HG03045 (cell line): ENCODE measurements around the gene OR51T1.
"Not testable (repeated sequence)": the region's sequence is repeated elsewhere in the genome, so short reads cannot be mapped to it uniquely, and the experiment has no call there.

Experiments used
- ATAC-seq: cut with Tn5 transposase; IDR thresholded peaks from one replicate; pipeline ENCODE4 v1.9.1; 2021; ENCODE audit warnings: mild to moderate bottlenecking, moderate library complexity; ENCODE audit not compliant: unreplicated experiment

Gene OR51T1

GRCh38 chr11:4881860-4882500 is at the start of gene OR51T1:
OR51T1 (plus strand) TSS chr11:4881900; CDS start chr11:4881900, 0 bp downstream.
- no peak for ATAC-seq

GRCh38 chr11:4839851-4840549 is 41.7 kb upstream of the OR51T1 start:
- ATAC-seq = no peak

GRCh38 chr11:4848908-4849532 is 32.7 kb upstream of the OR51T1 start, which contains the start of gene OR51S1:
OR51S1 (minus strand) TSS chr11:4849208; CDS start chr11:4849208, 0 bp downstream.
- ATAC-seq = no peak

GRCh38 chr11:4851033-4851432 is 30.7 kb upstream of the OR51T1 start:
- ATAC-seq = no peak

- ATAC-seq = not testable (repeated sequence)
Observed at GRCh38 chr11:4854286-4854685, 27.4 kb upstream of the OR51T1 start.

GRCh38 chr11:4862447-4863236 is 19.1 kb upstream of the OR51T1 start:
- no peak for ATAC-seq

- ATAC-seq = no peak
Observed at GRCh38 chr11:4863876-4864275, 17.8 kb upstream of the OR51T1 start.

GRCh38 chr11:4865855-4866254 is 15.8 kb upstream of the OR51T1 start:
- ATAC-seq = no peak

GRCh38 chr11:4881188-4881587 is 512 bp upstream of the OR51T1 start:
- no peak for ATAC-seq

GRCh38 chr11:4882543-4882942 is 843 bp downstream of the OR51T1 start:
- no peak for ATAC-seq

- ATAC-seq = no peak
Observed at GRCh38 chr11:4884361-4884760, 2.7 kb downstream of the OR51T1 start.

- no peak for ATAC-seq
Observed at GRCh38 chr11:4886186-4886585, 4.5 kb downstream of the OR51T1 start.

GRCh38 chr11:4887591-4887990 is 5.9 kb downstream of the OR51T1 start:
- ATAC-seq = no peak

GRCh38 chr11:4890279-4890678 is 8.6 kb downstream of the OR51T1 start:
- ATAC-seq = no peak

GRCh38 chr11:4891996-4892640 is 10.4 kb downstream of the OR51T1 start:
- no peak for ATAC-seq

GRCh38 chr11:4903484-4903883 is 21.8 kb downstream of the OR51T1 start, which contains the start of gene OR51A7:
OR51A7 (plus strand) TSS chr11:4903783; CDS start chr11:4907370, 3,587 bp downstream.
- ATAC-seq = no peak

GRCh38 chr11:4916581-4916980 is 34.9 kb downstream of the OR51T1 start:
- ATAC-seq = no peak

GRCh38 chr11:4919250-4919649 is 37.5 kb downstream of the OR51T1 start, which contains the start of gene OR51G2:
OR51G2 (minus strand) TSS chr11:4919350; CDS start chr11:4915663, 3,687 bp downstream.
- ATAC-seq = no peak

GRCh38 chr11:4921796-4922195 is 40.1 kb downstream of the OR51T1 start:
- ATAC-seq = no peak

- no peak for ATAC-seq
Observed at GRCh38 chr11:4922304-4922703, 40.6 kb downstream of the OR51T1 start.
